KMS-11 (cell line): ENCODE results near the gene PPP1R12C.
"Not testable (repeated sequence)": the region's sequence is repeated elsewhere in the genome, so short reads cannot be mapped to it uniquely, and the experiment has no call there.

Experiments used
- H2AFZ ChIP-seq: fragments of 200-600 bp; sonication (generic); 2 replicates; pipeline ENCODE4 v1.6.1; 2016; ENCODE audit warnings: antibody characterized with exemption, mixed run types, low read depth
- H3K27ac ChIP-seq: fragments of 200-600 bp; sonication (generic); 2 replicates; pipeline ENCODE4 v1.6.1; 2016; ENCODE audit warnings: mild to moderate bottlenecking, mixed run types
- H3K27me3 ChIP-seq: fragments of 200-600 bp; sonication (generic); 2 replicates; pipeline ENCODE4 v1.6.1; 2017; ENCODE audit warnings: mild to moderate bottlenecking, low read depth, mixed run types, moderate library complexity; ENCODE audit not compliant: insufficient read depth
- H3K36me3 ChIP-seq: fragments of 200-600 bp; sonication (generic); 2 replicates; pipeline ENCODE4 v1.6.1; 2017; ENCODE audit warnings: mild to moderate bottlenecking, mixed run types; ENCODE audit not compliant: insufficient read depth
- H3K4me1 ChIP-seq: fragments of 200-600 bp; sonication (generic); 2 replicates; pipeline ENCODE4 v1.6.1; 2016; ENCODE audit warnings: mild to moderate bottlenecking, low read depth, mixed run types; ENCODE audit not compliant: poor library complexity, severe bottlenecking
- H3K4me2 ChIP-seq: fragments of 200-600 bp; sonication (generic); 2 replicates; pipeline ENCODE4 v1.7.0; 2016; ENCODE audit warnings: mild to moderate bottlenecking, mixed run types
- H3K4me3 ChIP-seq: fragments of 200-600 bp; sonication (generic); IDR thresholded peaks from 2 replicates; pipeline ENCODE4 v1.6.1; 2017; ENCODE audit warnings: low read depth, low read length, mixed read lengths; ENCODE audit not compliant: insufficient read depth
- H3K79me2 ChIP-seq: fragments of 200-600 bp; sonication (generic); 2 replicates; pipeline ENCODE4 v1.6.1; 2016; ENCODE audit warnings: low read depth, mixed run types; ENCODE audit not compliant: insufficient read depth
- H3K9ac ChIP-seq: fragments of 200-600 bp; sonication (generic); 2 replicates; pipeline ENCODE4 v1.6.1; 2016; ENCODE audit warnings: mild to moderate bottlenecking, mixed run types
- H4K20me1 ChIP-seq: fragments of 200-600 bp; sonication (generic); 2 replicates; pipeline ENCODE4 v1.6.1; 2016; ENCODE audit warnings: mild to moderate bottlenecking, mixed run types; ENCODE audit not compliant: insufficient read depth
- CTCF ChIP-seq: fragments of 200-600 bp; sonication (generic); conservative IDR thresholded peaks from 2 replicates; pipeline ENCODE4 v1.6.1; 2017; ENCODE audit warnings: low read depth, mild to moderate bottlenecking, antibody characterized with exemption, low read length, moderate library complexity, mixed read lengths

PPP1R12C gene

GRCh38 chr19:55157064-55157908, 39.8 kb upstream of the PPP1R12C start, which contains the start of gene TNNI3:
TSS of gene TNNI3 (minus strand) at chr19:55157732. CDS start at chr19:55157589, 143 bp downstream.
- H3K4me2 ChIP-seq: no peak within 1 kb of the TSS
- H3K27me3 ChIP-seq: peaks cover 32% of the 10 kb centered on the region
- H3K27ac ChIP-seq: no peak within 1 kb of the TSS
- H3K79me2 ChIP-seq: no peaks in the 10 kb centered on the region
- H3K9ac ChIP-seq: no peak within 1 kb of the TSS
- no peaks in the 10 kb centered on the region for H3K4me1 ChIP-seq
- no peak within 1 kb of the TSS for H2AFZ ChIP-seq
- H4K20me1 ChIP-seq: no peaks in the 10 kb centered on the region
- TF ChIP-seq CTCF: no peak
- no peaks in the 10 kb centered on the region for H3K36me3 ChIP-seq
- no peak within 1 kb of the TSS for H3K4me3 ChIP-seq

GRCh38 chr19:55156202-55157063, 39.0 kb upstream of the PPP1R12C start:
- TF ChIP-seq CTCF: no peak
- no peaks in the 10 kb centered on the region for H3K79me2 ChIP-seq
- H4K20me1 ChIP-seq: no peaks in the 10 kb centered on the region
- no peak overlapping the region for H2AFZ ChIP-seq
- no peaks in the 10 kb centered on the region for H3K36me3 ChIP-seq
- no peaks in the 10 kb centered on the region for H3K4me1 ChIP-seq
- no peak overlapping the region for H3K4me2 ChIP-seq
- H3K9ac ChIP-seq: no peak overlapping the region
- H3K27me3 ChIP-seq: peaks cover 30% of the 10 kb centered on the region
- H3K4me3 ChIP-seq: no peak overlapping the region
- no peak overlapping the region for H3K27ac ChIP-seq

GRCh38 chr19:55155784-55156183, 38.3 kb upstream of the PPP1R12C start:
- H3K4me2 ChIP-seq, H3K9ac ChIP-seq, H3K27ac ChIP-seq, H3K4me1 ChIP-seq, H4K20me1 ChIP-seq, H3K79me2 ChIP-seq, H3K36me3 ChIP-seq, H2AFZ ChIP-seq, H3K4me3 ChIP-seq: not testable (repeated sequence)
- H3K27me3 ChIP-seq: peaks cover 30% of the 10 kb centered on the region

- H3K27me3 ChIP-seq: peaks cover 33% of the 10 kb centered on the region; the same call in 1 of the 2 replicates
- no peak for TF ChIP-seq CTCF
- H3K4me1 ChIP-seq: no peaks in the 10 kb centered on the region
- no peak overlapping the region for H3K27ac ChIP-seq
- H4K20me1 ChIP-seq: no peaks in the 10 kb centered on the region
- H3K9ac ChIP-seq: no peak overlapping the region
- H3K36me3 ChIP-seq: no peaks in the 10 kb centered on the region
- H3K4me2 ChIP-seq: no peak overlapping the region
- no peak overlapping the region for H2AFZ ChIP-seq
- no peaks in the 10 kb centered on the region for H3K79me2 ChIP-seq
- no peak overlapping the region for H3K4me3 ChIP-seq
Measured at GRCh38 chr19:55153652-55154264, 36.3 kb upstream of the PPP1R12C start.
